Osteoblast (primary cell): ENCODE measurements around the gene ATP2C1. TPM values are rescaled to one million over a fixed set of nuclear protein-coding genes. Genes with fewer than 3 reads are reported as not detected.

Experiments used
- DNase-seq: peaks from one replicate; pipeline ENCODE4 v3.0.0; 2011; ENCODE audit warnings: low spot score, mixed read lengths; ENCODE audit not compliant: insufficient read length; ENCODE audit errors: missing footprints
- H2AFZ ChIP-seq: 2 replicates; pipeline ENCODE4 v1.6.0; 2011; ENCODE audit warnings: mild to moderate bottlenecking, low read length
- H3K27ac ChIP-seq: 2 replicates; pipeline ENCODE4 v1.5.1; 2011; ENCODE audit warnings: mild to moderate bottlenecking, low read depth, low read length, moderate library complexity
- H3K27me3 ChIP-seq: 2 replicates; pipeline ENCODE4 v1.6.0; 2012; ENCODE audit warnings: mild to moderate bottlenecking, control low read depth, inconsistent platforms, low read length, moderate library complexity; ENCODE audit not compliant: insufficient read depth
- H3K36me3 ChIP-seq: 2 replicates; pipeline ENCODE4 v1.5.1; 2011; ENCODE audit warnings: mild to moderate bottlenecking, low read length, control low read depth, moderate library complexity; ENCODE audit not compliant: insufficient read depth
- H3K4me1 ChIP-seq: 2 replicates; pipeline ENCODE4 v1.5.1; 2011; ENCODE audit warnings: mild to moderate bottlenecking, low read length, control low read depth, moderate library complexity; ENCODE audit not compliant: insufficient read depth
- H3K4me2 ChIP-seq: 2 replicates; pipeline ENCODE4 v1.6.0; 2011; ENCODE audit warnings: mild to moderate bottlenecking, low read length; ENCODE audit not compliant: insufficient read depth
- H3K4me3 ChIP-seq: fragments of 200-600 bp; sonication (generic); 3 replicates; pipeline ENCODE4 v1.5.1; 2012; ENCODE audit warnings: mild to moderate bottlenecking, low read length, inconsistent platforms; ENCODE audit not compliant: insufficient read depth
- H3K79me2 ChIP-seq: 2 replicates; pipeline ENCODE4 v1.6.0; 2012; ENCODE audit warnings: mild to moderate bottlenecking, low read length, control low read depth, inconsistent platforms; ENCODE audit not compliant: insufficient read depth
- H3K9me3 ChIP-seq: 2 replicates; pipeline ENCODE4 v1.5.1; 2011; ENCODE audit warnings: low read depth, low read length, control low read depth
- H4K20me1 ChIP-seq: 2 replicates; pipeline ENCODE4 v1.6.0; 2012; ENCODE audit warnings: mild to moderate bottlenecking, low read length, control low read depth; ENCODE audit not compliant: insufficient read depth
- total RNA-seq: library from RNA; depleted of rRNA; stranded (reverse); fragments of >200 nt; gene quantifications from 2 replicates; pipeline ENCODE4 v1.2.3, GENCODE V29; 2012
- TF ChIP-seq, protein P1 (sequence below): IDR thresholded peaks from 2 replicates; pipeline ENCODE4 v1.5.1; 2011; ENCODE audit warnings: mild to moderate bottlenecking, low read depth, low read length, moderate library complexity; ENCODE audit errors: extremely low read depth

ATP2C1 gene
- total RNA-seq, 1 donor: 99.5 TPM

GRCh38 chr3:131020122-131020693, 126.3 kb downstream of the ATP2C1 start:
- no peaks in the 10 kb centered on the region for H4K20me1 ChIP-seq
- no peak overlapping the region for H3K27ac ChIP-seq
- no peak overlapping the region for H3K4me2 ChIP-seq
- H3K9me3 ChIP-seq: no peaks in the 10 kb centered on the region
- H3K79me2 ChIP-seq: peaks cover 6% of the 10 kb centered on the region
- no peaks in the 10 kb centered on the region for H3K27me3 ChIP-seq
- H2AFZ ChIP-seq: no peak overlapping the region
- TF ChIP-seq, protein P1, sequence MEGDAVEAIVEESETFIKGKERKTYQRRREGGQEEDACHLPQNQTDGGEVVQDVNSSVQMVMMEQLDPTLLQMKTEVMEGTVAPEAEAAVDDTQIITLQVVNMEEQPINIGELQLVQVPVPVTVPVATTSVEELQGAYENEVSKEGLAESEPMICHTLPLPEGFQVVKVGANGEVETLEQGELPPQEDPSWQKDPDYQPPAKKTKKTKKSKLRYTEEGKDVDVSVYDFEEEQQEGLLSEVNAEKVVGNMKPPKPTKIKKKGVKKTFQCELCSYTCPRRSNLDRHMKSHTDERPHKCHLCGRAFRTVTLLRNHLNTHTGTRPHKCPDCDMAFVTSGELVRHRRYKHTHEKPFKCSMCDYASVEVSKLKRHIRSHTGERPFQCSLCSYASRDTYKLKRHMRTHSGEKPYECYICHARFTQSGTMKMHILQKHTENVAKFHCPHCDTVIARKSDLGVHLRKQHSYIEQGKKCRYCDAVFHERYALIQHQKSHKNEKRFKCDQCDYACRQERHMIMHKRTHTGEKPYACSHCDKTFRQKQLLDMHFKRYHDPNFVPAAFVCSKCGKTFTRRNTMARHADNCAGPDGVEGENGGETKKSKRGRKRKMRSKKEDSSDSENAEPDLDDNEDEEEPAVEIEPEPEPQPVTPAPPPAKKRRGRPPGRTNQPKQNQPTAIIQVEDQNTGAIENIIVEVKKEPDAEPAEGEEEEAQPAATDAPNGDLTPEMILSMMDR: no peak
- H3K36me3 ChIP-seq: peaks cover 36% of the 10 kb centered on the region
- no peak overlapping the region for H3K4me3 ChIP-seq
- DNase-seq: no peak
- no peaks in the 10 kb centered on the region for H3K4me1 ChIP-seq

- Histone ChIP-seq H3K4me3 (peak overlapping the region; percentile 83), H2AFZ (no peak overlapping the region)
- TF ChIP-seq, protein P1: no peak
Observed at GRCh38 chr3:131025539-131025938, 131.7 kb downstream of the ATP2C1 start.

GRCh38 chr3:131026321-131027151, 132.7 kb downstream of the ATP2C1 start, which contains the start of the genes ASTE1 and NEK11:
ASTE1 (minus strand) TSS chr3:131026825; CDS start chr3:131025306, 1,519 bp downstream.
NEK11 (plus strand) TSS chr3:131026877; CDS start chr3:131029709, 2,832 bp downstream.
- Histone ChIP-seq H3K4me1 (peaks cover 14% of the 10 kb centered on the region), H3K4me3 (peak within 1 kb of the TSS; percentile 83), H3K79me2 (peaks cover 24% of the 10 kb centered on the region), H4K20me1 (no peaks in the 10 kb centered on the region), H3K4me2 (peak within 1 kb of the TSS; percentile 97), H3K27ac (peak within 1 kb of the TSS; percentile 92), H3K27me3 (no peaks in the 10 kb centered on the region), H3K9me3 (no peaks in the 10 kb centered on the region), H3K36me3 (peaks cover 8% of the 10 kb centered on the region), H2AFZ (peak within 1 kb of the TSS; percentile 97)
- DNase-seq: peak; percentile 94
- TF ChIP-seq, protein P1: no peak

More at GRCh38 chr3:131025539-131025938, 131.7 kb downstream of the ATP2C1 start:
- H4K20me1 ChIP-seq: no peaks in the 10 kb centered on the region
- H3K4me1 ChIP-seq: peaks cover 14% of the 10 kb centered on the region
- H3K4me2 ChIP-seq: peak overlapping the region; percentile 97
- DNase-seq: no peak
- H3K79me2 ChIP-seq: peaks cover 24% of the 10 kb centered on the region
- H3K27me3 ChIP-seq: no peaks in the 10 kb centered on the region
- H3K9me3 ChIP-seq: no peaks in the 10 kb centered on the region
- H3K27ac ChIP-seq: peak overlapping the region; percentile 92
- peaks cover 8% of the 10 kb centered on the region for H3K36me3 ChIP-seq

DNA sequence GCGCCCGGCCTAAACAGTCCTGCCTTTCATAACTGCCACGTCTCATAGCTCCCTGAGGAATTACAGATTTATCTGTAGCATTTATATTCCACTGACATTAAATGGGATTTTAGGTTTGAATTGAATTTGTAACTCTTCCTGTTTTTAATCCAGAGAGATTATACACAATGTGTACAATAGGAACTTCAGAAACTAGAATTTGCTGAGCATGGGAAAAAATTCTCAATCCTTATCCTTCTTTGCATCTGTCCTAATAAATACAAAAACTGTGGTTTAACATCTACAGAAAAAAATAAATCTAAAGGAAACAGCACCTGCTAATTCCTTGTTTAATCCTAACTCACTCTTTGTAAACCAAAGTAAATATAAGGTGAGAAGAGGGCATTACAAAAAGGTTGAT, 135.0 kb downstream of the ATP2C1 start:
- DNase-seq: no peak
- Histone ChIP-seq H3K4me2 (no peak overlapping the region), H3K9me3 (no peaks in the 10 kb centered on the region), H3K27ac (no peak overlapping the region), H3K4me1 (peaks cover 14% of the 10 kb centered on the region), H4K20me1 (no peaks in the 10 kb centered on the region), H3K27me3 (no peaks in the 10 kb centered on the region), H3K4me3 (no peak overlapping the region), H3K36me3 (peaks cover 7% of the 10 kb centered on the region), H3K79me2 (peaks cover 24% of the 10 kb centered on the region), H2AFZ (no peak overlapping the region)
- TF ChIP-seq, protein P1: no peak
